Peyer's patch (tissue), 4 donors: ENCODE results near the gene INTS7.

Experiments used
- CTCF ChIP-seq, 6 experiments: fragments of 450-650 bp in 4 of 6; fragments of 200-600 bp in 2 of 6; sonication (generic) in 1 of 6; IDR thresholded peaks; one replicate each; pipeline ENCODE4 v1.5.1; 2017 to 2019; ENCODE audit warnings: antibody characterized with exemption in 6 of 6, mild to moderate bottlenecking in 3 of 6, moderate library complexity in 1 of 6
- POLR2A ChIP-seq, 2 donors: fragments of 450-650 bp; IDR thresholded peaks; one replicate each; pipeline ENCODE4 v1.5.1; 2017; ENCODE audit warnings: antibody characterized with exemption in 2 of 2, mild to moderate bottlenecking in 2 of 2, moderate library complexity in 2 of 2

- TF ChIP-seq POLR2A (IDR thresholded peaks at IDR 0.05) (no peak), CTCF (IDR thresholded peaks at IDR 0.05) (no peak)
Observed at GRCh38 chr1:212007886-212008285, 27.5 kb downstream of the INTS7 start.
